Panc1 (cell line): ENCODE data around the gene PLEKHH2. TPM values are rescaled to one million over a fixed set of nuclear protein-coding genes. Genes with fewer than 3 reads are reported as not detected.

ENCODE experiments used
- ATAC-seq: fragments of 200-7000 bp; cut with Tn5 transposase; 2 replicates; pipeline ENCODE4 v1.9.1; 2020; ENCODE audit warnings: mild to moderate bottlenecking, moderate library complexity
- BruUV-seq: library from RNA; stranded (reverse); fragments of 400-500 nt; replicated peaks from 2 replicates; lab custom pipeline; 2021; lab: Mats Ljungman, UMichigan
- CTCF ChIA-PET: fragments of 300-600 bp; sonication (Branson Sonifier 250); formaldehyde crosslinking; loops from one replicate; lab custom pipeline; 2022; ENCODE audit warnings: antibody characterized with exemption; lab: Charles Lee
- POLR2A ChIA-PET: fragments of 300-600 bp; sonication (Branson Sonifier 250); formaldehyde crosslinking; loops from one replicate; lab custom pipeline; 2022; ENCODE audit warnings: antibody characterized with exemption; lab: Charles Lee
- DNase-seq: peaks from one replicate; pipeline ENCODE4 v3.0.0-alpha.2; 2010; ENCODE audit warnings: low read depth, low spot score
- H3K27ac ChIP-seq: 2 replicates; pipeline ENCODE4 v1.5.1; 2011; ENCODE audit warnings: mild to moderate bottlenecking, low read length, inconsistent platforms
- H3K27me3 ChIP-seq: fragments of 200-500 bp; sonication (Bioruptor generic); 2 replicates; pipeline ENCODE4 v1.6.0; 2014; ENCODE audit warnings: low read length, inconsistent platforms; ENCODE audit not compliant: control insufficient read depth, insufficient read depth
- H3K36me3 ChIP-seq: fragments of 200-500 bp; sonication (Bioruptor generic); 2 replicates; pipeline ENCODE4 v1.5.1; 2014; ENCODE audit warnings: inconsistent platforms, mild to moderate bottlenecking, low read length, moderate library complexity; ENCODE audit not compliant: control insufficient read depth, insufficient read depth
- H3K4me1 ChIP-seq: 2 replicates; pipeline ENCODE4 v1.5.1; 2011; ENCODE audit warnings: inconsistent platforms, mild to moderate bottlenecking, low read length, moderate library complexity; ENCODE audit not compliant: control insufficient read depth, insufficient read depth
- H3K4me3 ChIP-seq, 2 experiments: 2 replicates each; pipeline ENCODE4 v1.5.1; 2011 to 2012; ENCODE audit warnings: low read depth in 2 of 2, low read length in 2 of 2, mild to moderate bottlenecking in 2 of 2, inconsistent platforms in 1 of 2, moderate library complexity in 1 of 2
- H3K9me3 ChIP-seq: fragments of 200-500 bp; sonication (Bioruptor generic); 2 replicates; pipeline ENCODE4 v1.5.1; 2014; ENCODE audit warnings: low read depth, mild to moderate bottlenecking, inconsistent platforms, low read length, moderate library complexity; ENCODE audit not compliant: control insufficient read depth, insufficient read depth
- POLR2AphosphoS5 ChIP-seq: IDR thresholded peaks from 2 replicates; pipeline ENCODE4 v1.6.1; 2012; ENCODE audit warnings: mild to moderate bottlenecking, low read depth, low read length, moderate library complexity
- SIN3A ChIP-seq: IDR thresholded peaks from 2 replicates; pipeline ENCODE4 v1.6.1; 2012; ENCODE audit warnings: low read depth, mild to moderate bottlenecking, low read length, moderate library complexity, borderline replicate concordance; ENCODE audit not compliant: insufficient read depth
- TCF7L2 ChIP-seq: IDR thresholded peaks from 2 replicates; pipeline ENCODE4 v1.6.1; 2011; ENCODE audit warnings: mild to moderate bottlenecking, low read depth, low read length, inconsistent platforms
- in situ Hi-C: cut with HindIII; loops from 2 replicates; pipeline ENCODE4 v1.10.0; 2016; ENCODE audit warnings: low sequenced_read_pairs, low pct_unique_long_range_greater_than_20kb
- intact Hi-C: fragments of 100-400 bp; cut with micrococcal nuclease; formaldehyde crosslinking; loops from one replicate; pipeline ENCODE4 v1.10.0; 2022; ENCODE audit not compliant: unreplicated experiment
- total RNA-seq: library from RNA; stranded (reverse); gene quantifications from one replicate; pipeline ENCODE4 v1.2.1, GENCODE V29; 2021; ENCODE audit not compliant: unreplicated experiment
- TF ChIP-seq, protein P1 (sequence below): fragments of 450-650 bp; IDR thresholded peaks from 2 replicates; pipeline ENCODE4 v1.5.1; 2017; ENCODE audit warnings: mild to moderate bottlenecking
- TF ChIP-seq, protein P2 (sequence below), 2 experiments: IDR thresholded peaks; 2 replicates each; pipeline ENCODE4 v1.6.1; 2011 to 2012; ENCODE audit warnings: low read depth in 2 of 2, control low read depth in 1 of 2, low read length in 1 of 2, mild to moderate bottlenecking in 1 of 2, moderate library complexity in 1 of 2; ENCODE audit not compliant: insufficient read depth in 1 of 2

Gene PLEKHH2
- total RNA-seq, 1 experiment from 2014 or later: 15.0 TPM

DNA sequence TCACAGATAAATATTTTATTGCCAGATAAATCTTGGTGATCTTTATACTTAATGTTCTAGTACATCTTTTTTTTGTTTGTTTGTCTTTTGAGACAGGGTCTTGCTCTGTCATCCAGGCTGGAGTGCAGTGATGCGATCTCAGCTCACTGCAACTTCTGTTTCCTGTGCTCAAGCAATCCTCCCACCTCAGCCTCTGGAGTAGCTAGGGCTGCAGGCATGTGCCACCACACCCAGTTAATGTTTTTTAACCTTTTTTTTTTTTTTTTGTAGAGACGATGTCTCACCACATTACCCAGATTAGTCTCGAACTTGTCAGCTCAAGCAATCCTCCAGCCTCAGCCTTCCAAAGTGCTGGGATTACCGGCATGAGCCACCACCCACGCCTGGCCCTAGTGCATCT, 48.3 kb downstream of the PLEKHH2 start:
- no peaks in the 10 kb centered on the region for H3K27me3 ChIP-seq
- H3K4me3 ChIP-seq: no peak overlapping the region
- ChIA-PET POLR2A (interaction anchor here (0.6 kb wide), 1 partner anchor 9 kb away, joined by 4 read pairs; no protein-coding TSS in a partner anchor), CTCF (interaction anchor here (0.6 kb wide), 2 partner anchors 46 to 80 kb away, joined by 3 to 8 read pairs; no protein-coding TSS in a partner anchor)
- H3K27ac ChIP-seq: no peak overlapping the region
- TF ChIP-seq, protein P1, sequence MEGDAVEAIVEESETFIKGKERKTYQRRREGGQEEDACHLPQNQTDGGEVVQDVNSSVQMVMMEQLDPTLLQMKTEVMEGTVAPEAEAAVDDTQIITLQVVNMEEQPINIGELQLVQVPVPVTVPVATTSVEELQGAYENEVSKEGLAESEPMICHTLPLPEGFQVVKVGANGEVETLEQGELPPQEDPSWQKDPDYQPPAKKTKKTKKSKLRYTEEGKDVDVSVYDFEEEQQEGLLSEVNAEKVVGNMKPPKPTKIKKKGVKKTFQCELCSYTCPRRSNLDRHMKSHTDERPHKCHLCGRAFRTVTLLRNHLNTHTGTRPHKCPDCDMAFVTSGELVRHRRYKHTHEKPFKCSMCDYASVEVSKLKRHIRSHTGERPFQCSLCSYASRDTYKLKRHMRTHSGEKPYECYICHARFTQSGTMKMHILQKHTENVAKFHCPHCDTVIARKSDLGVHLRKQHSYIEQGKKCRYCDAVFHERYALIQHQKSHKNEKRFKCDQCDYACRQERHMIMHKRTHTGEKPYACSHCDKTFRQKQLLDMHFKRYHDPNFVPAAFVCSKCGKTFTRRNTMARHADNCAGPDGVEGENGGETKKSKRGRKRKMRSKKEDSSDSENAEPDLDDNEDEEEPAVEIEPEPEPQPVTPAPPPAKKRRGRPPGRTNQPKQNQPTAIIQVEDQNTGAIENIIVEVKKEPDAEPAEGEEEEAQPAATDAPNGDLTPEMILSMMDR: no peak
- TF ChIP-seq SIN3A (no peak), TCF7L2 (no peak), POLR2AphosphoS5 (no peak)
- TF ChIP-seq, protein P2, sequence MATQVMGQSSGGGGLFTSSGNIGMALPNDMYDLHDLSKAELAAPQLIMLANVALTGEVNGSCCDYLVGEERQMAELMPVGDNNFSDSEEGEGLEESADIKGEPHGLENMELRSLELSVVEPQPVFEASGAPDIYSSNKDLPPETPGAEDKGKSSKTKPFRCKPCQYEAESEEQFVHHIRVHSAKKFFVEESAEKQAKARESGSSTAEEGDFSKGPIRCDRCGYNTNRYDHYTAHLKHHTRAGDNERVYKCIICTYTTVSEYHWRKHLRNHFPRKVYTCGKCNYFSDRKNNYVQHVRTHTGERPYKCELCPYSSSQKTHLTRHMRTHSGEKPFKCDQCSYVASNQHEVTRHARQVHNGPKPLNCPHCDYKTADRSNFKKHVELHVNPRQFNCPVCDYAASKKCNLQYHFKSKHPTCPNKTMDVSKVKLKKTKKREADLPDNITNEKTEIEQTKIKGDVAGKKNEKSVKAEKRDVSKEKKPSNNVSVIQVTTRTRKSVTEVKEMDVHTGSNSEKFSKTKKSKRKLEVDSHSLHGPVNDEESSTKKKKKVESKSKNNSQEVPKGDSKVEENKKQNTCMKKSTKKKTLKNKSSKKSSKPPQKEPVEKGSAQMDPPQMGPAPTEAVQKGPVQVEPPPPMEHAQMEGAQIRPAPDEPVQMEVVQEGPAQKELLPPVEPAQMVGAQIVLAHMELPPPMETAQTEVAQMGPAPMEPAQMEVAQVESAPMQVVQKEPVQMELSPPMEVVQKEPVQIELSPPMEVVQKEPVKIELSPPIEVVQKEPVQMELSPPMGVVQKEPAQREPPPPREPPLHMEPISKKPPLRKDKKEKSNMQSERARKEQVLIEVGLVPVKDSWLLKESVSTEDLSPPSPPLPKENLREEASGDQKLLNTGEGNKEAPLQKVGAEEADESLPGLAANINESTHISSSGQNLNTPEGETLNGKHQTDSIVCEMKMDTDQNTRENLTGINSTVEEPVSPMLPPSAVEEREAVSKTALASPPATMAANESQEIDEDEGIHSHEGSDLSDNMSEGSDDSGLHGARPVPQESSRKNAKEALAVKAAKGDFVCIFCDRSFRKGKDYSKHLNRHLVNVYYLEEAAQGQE (IDR thresholded peaks at IDR 0.05; ENCODE audit: insufficient read depth in 1 of 2, low read depth in 2 of 2, low read length in 1 of 2): no peak
- no peaks in the 10 kb centered on the region for H3K9me3 ChIP-seq
- ATAC-seq: no peak
- no peaks in the 10 kb centered on the region for H3K4me1 ChIP-seq
- intact Hi-C loops: no loop called here
- BruUV-seq: no TSS peak
- H3K36me3 ChIP-seq: no peaks in the 10 kb centered on the region
- no peak for DNase-seq
- in situ Hi-C loops: no loop called here

DNA sequence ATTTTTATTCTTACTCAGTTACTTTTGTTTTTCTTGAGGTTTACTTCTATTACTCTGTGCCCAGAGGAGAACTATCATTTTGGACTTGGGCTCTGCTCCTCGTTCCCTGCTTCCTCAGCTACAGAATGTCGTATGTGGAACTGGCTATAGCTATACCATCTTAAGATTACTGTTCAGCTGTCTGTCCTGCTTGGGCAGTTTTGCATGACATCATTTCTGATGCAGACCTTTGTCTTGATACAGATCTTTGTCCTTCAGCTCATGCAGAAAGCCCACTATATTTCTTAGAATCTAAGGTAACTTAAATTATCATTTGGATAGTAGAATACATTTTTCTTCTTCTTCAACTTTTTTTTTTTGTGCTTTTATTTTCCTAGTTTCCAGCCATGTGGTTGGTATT, 52.9 kb downstream of the PLEKHH2 start:
- no peak for ATAC-seq
- Histone ChIP-seq H3K36me3 (no peaks in the 10 kb centered on the region; the same call in 1 of the 2 replicates), H3K4me3 (no peak overlapping the region), H3K9me3 (no peaks in the 10 kb centered on the region), H3K27me3 (no peaks in the 10 kb centered on the region), H3K27ac (no peak overlapping the region), H3K4me1 (no peaks in the 10 kb centered on the region)
- BruUV-seq: no TSS peak
- in situ Hi-C loops (no loop called here), intact Hi-C loops (no loop called here)
- no peak for DNase-seq
- POLR2A ChIA-PET: interaction anchor here (0.6 kb wide), 1 partner anchor 8 kb away, joined by 4 read pairs; no protein-coding TSS in a partner anchor
- CTCF ChIA-PET: no interaction called here
- TF ChIP-seq, protein P2 (IDR thresholded peaks at IDR 0.05; ENCODE audit: insufficient read depth in 1 of 2, low read depth in 2 of 2, low read length in 1 of 2): no peak
- TF ChIP-seq, protein P1: no peak
- TF ChIP-seq TCF7L2 (no peak), POLR2AphosphoS5 (no peak), SIN3A (no peak)
